Caco-2 (cell line): ENCODE results near the gene SRBD1. TPM values are rescaled to one million over a fixed set of nuclear protein-coding genes. Genes with fewer than 3 reads are reported as not detected.

Source experiments
- BruUV-seq: library from RNA; stranded (reverse); fragments of 400-500 nt; replicated peaks from 2 replicates; lab custom pipeline; 2021; lab: Mats Ljungman, UMichigan
- CTCF ChIA-PET: fragments of 300-600 bp; sonication (Branson Sonifier 250); formaldehyde crosslinking; loops from one replicate; lab custom pipeline; 2022; ENCODE audit warnings: antibody characterized with exemption; lab: Charles Lee
- POLR2A ChIA-PET: fragments of 300-600 bp; sonication (Branson Sonifier 250); formaldehyde crosslinking; loops from one replicate; lab custom pipeline; 2022; ENCODE audit warnings: antibody characterized with exemption; lab: Charles Lee
- DNase-seq, 2 experiments: peaks; one replicate each; pipeline versions ENCODE4 v3.0.0 to v3.0.0-alpha.2; 2020 to 2022
- H3K27me3 ChIP-seq: replicated peaks from 2 replicates; pipeline ENCODE4 v1.6.0; 2011; ENCODE audit warnings: low read length; ENCODE audit not compliant: control insufficient read depth, insufficient read depth
- H3K36me3 ChIP-seq: 2 replicates; pipeline ENCODE4 v1.5.1; 2011; ENCODE audit warnings: low read length; ENCODE audit not compliant: control insufficient read depth, insufficient read depth
- H3K4me1 ChIP-seq: fragments of 250-450 bp; sonication (Bioruptor Pico); 2 replicates; pipeline ENCODE4 v1.5.1; 2020; ENCODE audit warnings: mild to moderate bottlenecking
- H3K4me3 ChIP-seq: 2 replicates; pipeline ENCODE4 v1.5.1; 2011; ENCODE audit warnings: low read depth, mild to moderate bottlenecking, control low read depth, low read length
- H3K9me3 ChIP-seq: fragments of 250-450 bp; sonication (Bioruptor Pico); 2 replicates; pipeline ENCODE4 v1.5.1; 2020; ENCODE audit warnings: mild to moderate bottlenecking, moderate library complexity
- H3K27ac Mint-ChIP-seq: one replicate; pipeline ENCODE4 v1.8.0; 2022; ENCODE audit warnings: mixed read lengths; ENCODE audit not compliant: unreplicated experiment
- H3K27me3 Mint-ChIP-seq: one replicate; pipeline ENCODE4 v1.8.0; 2022; ENCODE audit warnings: mixed read lengths; ENCODE audit not compliant: insufficient read depth, unreplicated experiment
- H3K36me3 Mint-ChIP-seq: one replicate; pipeline ENCODE4 v1.8.0; 2022; ENCODE audit warnings: mild to moderate bottlenecking, mixed read lengths; ENCODE audit not compliant: insufficient read depth, unreplicated experiment
- H3K4me1 Mint-ChIP-seq: one replicate; pipeline ENCODE4 v1.8.0; 2022; ENCODE audit warnings: low read depth, mixed read lengths; ENCODE audit not compliant: unreplicated experiment
- H3K4me3 Mint-ChIP-seq: one replicate; pipeline ENCODE4 v1.8.0; 2022; ENCODE audit warnings: mild to moderate bottlenecking, moderate library complexity, mixed read lengths; ENCODE audit not compliant: unreplicated experiment
- H3K9me3 Mint-ChIP-seq: one replicate; pipeline ENCODE4 v1.8.0; 2022; ENCODE audit warnings: mixed read lengths; ENCODE audit not compliant: unreplicated experiment
- CTCF ChIP-seq, 2 experiments: fragments of 200-600 bp in 1 of 2; IDR thresholded peaks; 1 replicate in 1 of 2; 2 replicates in 1 of 2; pipeline versions ENCODE4 v1.5.1 to v1.8.0; 2011 to 2022; ENCODE audit warnings: antibody characterized with exemption in 1 of 2, control low read depth in 1 of 2, inconsistent platforms in 1 of 2, low read depth in 1 of 2, low read length in 1 of 2, mild to moderate bottlenecking in 1 of 2, moderate library complexity in 1 of 2; ENCODE audit not compliant: insufficient read depth in 1 of 2, severe bottlenecking in 1 of 2, unreplicated experiment in 1 of 2
- intact Hi-C: fragments of 100-400 bp; cut with micrococcal nuclease; formaldehyde crosslinking; loops from one replicate; pipeline ENCODE4 v1.10.0; 2022; ENCODE audit not compliant: unreplicated experiment
- total RNA-seq: library from RNA; stranded (reverse); gene quantifications from 2 replicates; pipeline ENCODE4 v1.2.3, GENCODE V29; 2022

The SRBD1 gene
- total RNA-seq, 1 experiment from 2014 or later: 15.8 TPM

DNA sequence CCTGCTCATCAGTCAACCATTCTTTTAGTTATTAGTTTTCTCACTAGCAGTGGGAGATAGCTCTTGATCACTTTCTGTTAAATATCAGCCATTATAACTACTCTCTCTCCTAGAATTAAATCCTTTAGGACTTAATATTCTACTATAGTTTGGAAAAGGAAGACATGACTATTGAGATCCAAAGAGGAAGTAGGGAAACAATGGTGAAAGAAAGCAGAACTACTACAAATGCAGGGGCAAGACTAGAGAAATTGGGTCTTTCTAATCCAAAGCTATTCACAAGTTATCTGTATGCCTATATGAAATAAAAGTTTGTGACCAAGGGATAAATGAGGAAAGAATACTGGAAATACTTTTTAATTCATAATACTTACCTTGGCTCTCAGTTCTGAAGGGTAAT is 65.1 kb downstream of the SRBD1 start:
- peaks cover 11% of the 10 kb centered on the region for H3K9me3 Mint-ChIP-seq
- BruUV-seq: no TSS peak
- no peak for TF ChIP-seq CTCF (IDR thresholded peaks at IDR 0.05; ENCODE audit: insufficient read depth in 1 of 2, low read depth in 1 of 2, low read length in 1 of 2, severe bottlenecking in 1 of 2, unreplicated experiment in 1 of 2)
- no peaks in the 10 kb centered on the region for H3K27me3 Mint-ChIP-seq
- peaks cover 16% of the 10 kb centered on the region for H3K9me3 ChIP-seq
- intact Hi-C loops: no loop called here
- no peak overlapping the region for H3K4me3 Mint-ChIP-seq
- H3K4me1 Mint-ChIP-seq: no peaks in the 10 kb centered on the region
- H3K27ac Mint-ChIP-seq: no peak overlapping the region
- ChIA-PET POLR2A (interaction anchor here (0.6 kb wide), 1 partner anchor 65 kb away, joined by 3 read pairs; the partner anchor contains the start of gene SRBD1), CTCF (no interaction called here)
- peaks cover 9% of the 10 kb centered on the region for H3K36me3 ChIP-seq
- H3K36me3 Mint-ChIP-seq: peaks cover 20% of the 10 kb centered on the region
- no peak for DNase-seq
- H3K4me1 ChIP-seq: no peaks in the 10 kb centered on the region
- no peaks in the 10 kb centered on the region for H3K27me3 ChIP-seq
- no peak overlapping the region for H3K4me3 ChIP-seq

GRCh38 chr2:45543257-45543656 is 67.8 kb downstream of the SRBD1 start:
- no peak overlapping the region for H3K4me3 ChIP-seq
- intact Hi-C loops: no loop called here
- no peak overlapping the region for H3K4me3 Mint-ChIP-seq
- H3K36me3 ChIP-seq: peaks cover 10% of the 10 kb centered on the region
- H3K36me3 Mint-ChIP-seq: peaks cover 33% of the 10 kb centered on the region
- peaks cover 18% of the 10 kb centered on the region for H3K9me3 ChIP-seq
- TF ChIP-seq CTCF (IDR thresholded peaks at IDR 0.05; ENCODE audit: insufficient read depth in 1 of 2, low read depth in 1 of 2, low read length in 1 of 2, severe bottlenecking in 1 of 2, unreplicated experiment in 1 of 2): no peak
- no peaks in the 10 kb centered on the region for H3K4me1 ChIP-seq
- no peaks in the 10 kb centered on the region for H3K27me3 Mint-ChIP-seq
- ChIA-PET CTCF (no interaction called here), POLR2A (no interaction called here)
- DNase-seq: no peak
- no peaks in the 10 kb centered on the region for H3K27me3 ChIP-seq
- peaks cover 11% of the 10 kb centered on the region for H3K9me3 Mint-ChIP-seq
- no peaks in the 10 kb centered on the region for H3K4me1 Mint-ChIP-seq
- BruUV-seq: no TSS peak
- H3K27ac Mint-ChIP-seq: no peak overlapping the region

- no TSS peak for BruUV-seq
- Mint-ChIP-seq H3K4me1 (no peaks in the 10 kb centered on the region), H3K9me3 (peaks cover 11% of the 10 kb centered on the region), H3K36me3 (peaks cover 34% of the 10 kb centered on the region), H3K27me3 (no peaks in the 10 kb centered on the region), H3K4me3 (no peak overlapping the region), H3K27ac (no peak overlapping the region)
- Histone ChIP-seq H3K4me3 (no peak overlapping the region), H3K9me3 (peaks cover 18% of the 10 kb centered on the region), H3K4me1 (no peaks in the 10 kb centered on the region), H3K27me3 (no peaks in the 10 kb centered on the region), H3K36me3 (peaks cover 10% of the 10 kb centered on the region)
- DNase-seq: no peak
- intact Hi-C loops: no loop called here
- no peak for TF ChIP-seq CTCF (IDR thresholded peaks at IDR 0.05; ENCODE audit: insufficient read depth in 1 of 2, low read depth in 1 of 2, low read length in 1 of 2, severe bottlenecking in 1 of 2, unreplicated experiment in 1 of 2)
- POLR2A ChIA-PET: no interaction called here
- CTCF ChIA-PET: no interaction called here
Measured at GRCh38 chr2:45542013-45542412, 69.1 kb downstream of the SRBD1 start.
